ENCODE results near the gene ADAMTSL5.

DNA sequence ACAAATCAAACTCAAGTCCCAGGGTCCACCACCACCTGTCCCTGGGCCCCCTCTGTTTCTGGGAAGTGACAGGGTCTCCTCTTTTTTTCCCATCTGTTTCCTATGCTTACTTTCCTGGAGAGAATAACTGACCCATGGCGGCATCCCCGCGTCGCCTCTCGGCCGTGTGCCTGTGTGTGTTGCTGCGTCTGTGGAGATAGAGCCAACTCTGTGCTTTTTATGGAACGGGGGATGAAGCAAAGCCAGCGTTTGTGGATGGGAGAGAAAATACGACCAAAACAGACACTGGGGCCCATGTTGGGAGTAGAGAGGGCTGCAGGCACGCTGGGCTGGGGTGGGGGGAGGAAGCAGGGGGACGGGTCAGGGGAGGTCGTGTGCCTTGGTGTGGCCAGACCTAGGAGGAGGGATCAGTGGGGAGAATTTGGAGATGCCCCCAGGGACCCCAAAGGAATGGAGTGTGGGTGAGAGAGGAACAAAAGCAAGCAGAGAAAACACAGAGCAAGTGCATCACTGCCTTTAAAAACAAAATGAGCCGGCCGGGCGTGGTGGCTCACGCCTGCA, 27.6 kb upstream of the ADAMTSL5 start:
- TF ChIP-seq CTCF (IDR thresholded peaks at IDR 0.05) (no peak), POLR2A (IDR thresholded peaks at IDR 0.05) (no peak)
